Neural cell (in vitro differentiated cells): Measurements from ENCODE around the gene ENOX1.

Source experiments
- EP300 ChIP-seq: fragments of 450-650 bp; conservative IDR thresholded peaks from 2 replicates; pipeline ENCODE4 v1.6.1; 2014; ENCODE audit warnings: antibody characterized with exemption, mild to moderate bottlenecking, moderate library complexity; ENCODE audit not compliant: poor library complexity, severe bottlenecking
- MXI1 ChIP-seq: fragments of 450-650 bp; conservative IDR thresholded peaks from 2 replicates; pipeline ENCODE4 v1.6.1; 2014; ENCODE audit warnings: antibody characterized with exemption, mild to moderate bottlenecking; ENCODE audit not compliant: poor library complexity, severe bottlenecking
- POLR2AphosphoS5 ChIP-seq: IDR thresholded peaks from 2 replicates; pipeline ENCODE4 v1.6.1; 2012
- TF ChIP-seq, protein P1 (sequence below): fragments of 450-650 bp; IDR thresholded peaks from 2 replicates; pipeline ENCODE4 v1.5.1; 2014; ENCODE audit warnings: antibody characterized with exemption, mild to moderate bottlenecking, moderate library complexity; ENCODE audit not compliant: poor library complexity, severe bottlenecking
- TF ChIP-seq, protein P2 (sequence below): IDR thresholded peaks from 2 replicates; pipeline ENCODE4 v1.6.1; 2012; ENCODE audit warnings: borderline replicate concordance

DNA sequence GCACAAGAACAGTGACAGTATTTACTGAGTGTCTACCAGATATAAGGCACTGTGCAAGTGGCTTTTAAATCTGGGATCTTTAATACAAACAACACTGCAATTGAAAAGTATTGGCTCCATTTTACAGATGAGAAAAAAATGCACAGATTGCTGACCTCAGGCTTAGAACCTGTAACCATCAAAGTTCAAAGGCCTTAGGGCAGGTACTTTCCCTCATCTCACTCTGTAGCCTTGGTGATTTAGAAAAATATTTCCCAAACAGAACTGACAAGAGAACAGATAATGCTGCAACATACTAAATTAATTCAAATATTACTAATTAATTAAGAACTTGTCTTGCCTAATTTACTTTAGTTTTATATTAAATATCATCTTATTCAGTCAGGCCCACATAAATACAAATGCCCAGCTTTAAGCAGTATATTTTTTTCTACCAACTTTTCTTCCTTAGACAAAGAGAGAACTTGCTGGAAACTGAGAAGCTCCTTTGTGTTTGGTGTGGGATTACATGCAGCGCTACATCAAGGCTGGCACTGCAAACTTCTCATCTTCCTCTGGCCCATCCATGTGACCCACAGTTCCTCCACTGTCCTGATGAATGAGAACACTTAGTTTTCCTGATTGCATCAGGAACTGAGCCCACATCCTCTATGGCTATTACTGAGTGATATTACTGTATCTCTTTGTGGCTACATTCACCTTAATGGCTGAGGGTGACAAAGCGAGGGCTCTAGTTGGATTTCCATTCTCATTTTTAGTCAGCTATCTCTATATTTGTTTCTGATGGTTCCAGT, 302.1 kb downstream of the ENOX1 start:
- no peak for TF ChIP-seq POLR2AphosphoS5
- TF ChIP-seq, protein P1, sequence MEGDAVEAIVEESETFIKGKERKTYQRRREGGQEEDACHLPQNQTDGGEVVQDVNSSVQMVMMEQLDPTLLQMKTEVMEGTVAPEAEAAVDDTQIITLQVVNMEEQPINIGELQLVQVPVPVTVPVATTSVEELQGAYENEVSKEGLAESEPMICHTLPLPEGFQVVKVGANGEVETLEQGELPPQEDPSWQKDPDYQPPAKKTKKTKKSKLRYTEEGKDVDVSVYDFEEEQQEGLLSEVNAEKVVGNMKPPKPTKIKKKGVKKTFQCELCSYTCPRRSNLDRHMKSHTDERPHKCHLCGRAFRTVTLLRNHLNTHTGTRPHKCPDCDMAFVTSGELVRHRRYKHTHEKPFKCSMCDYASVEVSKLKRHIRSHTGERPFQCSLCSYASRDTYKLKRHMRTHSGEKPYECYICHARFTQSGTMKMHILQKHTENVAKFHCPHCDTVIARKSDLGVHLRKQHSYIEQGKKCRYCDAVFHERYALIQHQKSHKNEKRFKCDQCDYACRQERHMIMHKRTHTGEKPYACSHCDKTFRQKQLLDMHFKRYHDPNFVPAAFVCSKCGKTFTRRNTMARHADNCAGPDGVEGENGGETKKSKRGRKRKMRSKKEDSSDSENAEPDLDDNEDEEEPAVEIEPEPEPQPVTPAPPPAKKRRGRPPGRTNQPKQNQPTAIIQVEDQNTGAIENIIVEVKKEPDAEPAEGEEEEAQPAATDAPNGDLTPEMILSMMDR = no peak
- TF ChIP-seq, protein P2, sequence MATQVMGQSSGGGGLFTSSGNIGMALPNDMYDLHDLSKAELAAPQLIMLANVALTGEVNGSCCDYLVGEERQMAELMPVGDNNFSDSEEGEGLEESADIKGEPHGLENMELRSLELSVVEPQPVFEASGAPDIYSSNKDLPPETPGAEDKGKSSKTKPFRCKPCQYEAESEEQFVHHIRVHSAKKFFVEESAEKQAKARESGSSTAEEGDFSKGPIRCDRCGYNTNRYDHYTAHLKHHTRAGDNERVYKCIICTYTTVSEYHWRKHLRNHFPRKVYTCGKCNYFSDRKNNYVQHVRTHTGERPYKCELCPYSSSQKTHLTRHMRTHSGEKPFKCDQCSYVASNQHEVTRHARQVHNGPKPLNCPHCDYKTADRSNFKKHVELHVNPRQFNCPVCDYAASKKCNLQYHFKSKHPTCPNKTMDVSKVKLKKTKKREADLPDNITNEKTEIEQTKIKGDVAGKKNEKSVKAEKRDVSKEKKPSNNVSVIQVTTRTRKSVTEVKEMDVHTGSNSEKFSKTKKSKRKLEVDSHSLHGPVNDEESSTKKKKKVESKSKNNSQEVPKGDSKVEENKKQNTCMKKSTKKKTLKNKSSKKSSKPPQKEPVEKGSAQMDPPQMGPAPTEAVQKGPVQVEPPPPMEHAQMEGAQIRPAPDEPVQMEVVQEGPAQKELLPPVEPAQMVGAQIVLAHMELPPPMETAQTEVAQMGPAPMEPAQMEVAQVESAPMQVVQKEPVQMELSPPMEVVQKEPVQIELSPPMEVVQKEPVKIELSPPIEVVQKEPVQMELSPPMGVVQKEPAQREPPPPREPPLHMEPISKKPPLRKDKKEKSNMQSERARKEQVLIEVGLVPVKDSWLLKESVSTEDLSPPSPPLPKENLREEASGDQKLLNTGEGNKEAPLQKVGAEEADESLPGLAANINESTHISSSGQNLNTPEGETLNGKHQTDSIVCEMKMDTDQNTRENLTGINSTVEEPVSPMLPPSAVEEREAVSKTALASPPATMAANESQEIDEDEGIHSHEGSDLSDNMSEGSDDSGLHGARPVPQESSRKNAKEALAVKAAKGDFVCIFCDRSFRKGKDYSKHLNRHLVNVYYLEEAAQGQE = no peak
- TF ChIP-seq EP300 = no peak
- TF ChIP-seq MXI1 = no peak
